H1 (cell line): ENCODE data around the gene ZCCHC10.

Experiments used
- CHD1 ChIP-seq: IDR thresholded peaks from 2 replicates; pipeline ENCODE4 v1.6.1; 2012; ENCODE audit warnings: low read depth, low read length, improper control_type of control experiment
- CREB1 ChIP-seq: IDR thresholded peaks from 2 replicates; pipeline ENCODE4 v1.6.1; 2012; ENCODE audit warnings: inconsistent platforms
- CTCF ChIP-seq, 3 experiments: IDR thresholded peaks; 1 replicate in 2 of 3; 2 replicates in 1 of 3; pipeline versions ENCODE4 v1.5.1 to v1.6.1; 2011; ENCODE audit warnings: low read length in 3 of 3, mild to moderate bottlenecking in 3 of 3, inconsistent platforms in 2 of 3, low read depth in 1 of 3, moderate library complexity in 1 of 3; ENCODE audit not compliant: insufficient read depth in 1 of 3; ENCODE audit errors: control extremely low read depth in 1 of 3
- EZH2 ChIP-seq: fragments of 200-600 bp; sonication (generic); IDR thresholded peaks from 2 replicates; pipeline ENCODE4 v1.7.1; 2012; ENCODE audit warnings: low read depth, mild to moderate bottlenecking, moderate library complexity, low read length, inconsistent platforms; ENCODE audit not compliant: severe bottlenecking
- PHF8 ChIP-seq: fragments of 200-600 bp; sonication (generic); conservative IDR thresholded peaks from 2 replicates; pipeline ENCODE4 v1.7.1; 2012; ENCODE audit warnings: low read depth, mild to moderate bottlenecking, inconsistent platforms, low read length, moderate library complexity
- RFX5 ChIP-seq: IDR thresholded peaks from 2 replicates; pipeline ENCODE4 v1.6.1; 2011; ENCODE audit warnings: low read depth, low read length, improper control_type of control experiment, borderline replicate concordance
- SUZ12 ChIP-seq: fragments of 200-600 bp; sonication (generic); IDR thresholded peaks from 2 replicates; pipeline ENCODE4 v1.6.1; 2012; ENCODE audit warnings: mild to moderate bottlenecking, inconsistent platforms, low read length, moderate library complexity, mixed read lengths
- TEAD4 ChIP-seq: IDR thresholded peaks from 2 replicates; pipeline ENCODE4 v1.6.1; 2012; ENCODE audit warnings: low read depth, low read length, inconsistent platforms, mixed read lengths
- YY1 ChIP-seq: IDR thresholded peaks from 2 replicates; pipeline ENCODE4 v1.6.1; 2011; ENCODE audit warnings: low read depth, mild to moderate bottlenecking, low read length

GRCh38 chr5:133015466-133015865 lies 10.9 kb downstream of the ZCCHC10 start:
- TF ChIP-seq CTCF (IDR thresholded peaks at IDR 0.05; ENCODE audit: control extremely low read depth in 1 of 3, insufficient read depth in 1 of 3, low read depth in 1 of 3, low read length in 3 of 3): no peak
- TF ChIP-seq RFX5: no peak
- TF ChIP-seq EZH2: no peak
- TF ChIP-seq YY1: no peak
- no peak for TF ChIP-seq CHD1
- TF ChIP-seq PHF8: no peak
- no peak for TF ChIP-seq CREB1
- no peak for TF ChIP-seq TEAD4
- TF ChIP-seq SUZ12: no peak
